ENCODE data around the gene TM7SF3. TPM values are rescaled to one million over a fixed set of nuclear protein-coding genes. Genes with fewer than 3 reads are reported as not detected.

The TM7SF3 gene
- total and polyA plus RNA-seq, 2 donors (not counting 3 experiments of a cell fraction or from before 2014, with no cell fraction given), result 54.8 to 70.7 TPM

GRCh38 chr12:26966842-26967241, 47.3 kb downstream of the TM7SF3 start:
- intact Hi-C loops (cut with micrococcal nuclease), result no loop called here
- Histone ChIP-seq H3K27me3 (ENCODE audit: control insufficient read depth in 2 of 2, insufficient read depth in 2 of 2, low read length in 2 of 2) (no peaks in the 10 kb centered on the region), H4K20me1 (replicated peaks; ENCODE audit: control insufficient read depth, extremely low read depth, insufficient read depth, low read length) (peaks cover 3% of the 10 kb centered on the region), H3K9ac (replicated peaks; ENCODE audit: extremely low read depth, insufficient read depth, low read length) (no peak overlapping the region), H3K36me3 (ENCODE audit: control insufficient read depth in 2 of 2, extremely low read depth in 1 of 2, insufficient read depth in 2 of 2, low read length in 2 of 2) (peaks cover 0 to 10% of the 10 kb centered on the region in 2 experiments), H3K9me1 (replicated peaks; ENCODE audit: control insufficient read depth, extremely low read depth, insufficient read depth, low read length) (no peaks in the 10 kb centered on the region), H3K4me3 (replicated peaks in 1 of 3; ENCODE audit: insufficient read depth in 1 of 3, low read depth in 1 of 3, low read length in 3 of 3) (no peak overlapping the region), H3K9me3 (replicated peaks; ENCODE audit: control insufficient read depth, insufficient read depth, low read length) (no peaks in the 10 kb centered on the region), H3K4me1 (ENCODE audit: control insufficient read depth, extremely low read depth, insufficient read depth, low read length) (no peaks in the 10 kb centered on the region), H3K27ac (ENCODE audit: insufficient read depth, low read depth, low read length) (no peak overlapping the region), H3K79me2 (ENCODE audit: control insufficient read depth, insufficient read depth, low read length) (no peaks in the 10 kb centered on the region), H3K4me2 (ENCODE audit: insufficient read depth, low read length) (no peak overlapping the region), H2AFZ (ENCODE audit: low read depth, low read length) (no peak overlapping the region)
- no TSS peak for BruUV-seq (replicated peaks)
- DNase-seq (ENCODE audit: low read depth, low spot score) (no peak), FAIRE-seq (no peak)
- ChIA-PET CTCF (no interaction called here), POLR2A (no interaction called here)
- TF ChIP-seq JUN (IDR thresholded peaks at IDR 0.05; ENCODE audit: borderline replicate concordance, insufficient read depth, insufficient read length, low read depth) (no peak), GATA2 (IDR thresholded peaks at IDR 0.05; ENCODE audit: insufficient read depth, insufficient read length, low read depth, low read length) (no peak), MYC (IDR thresholded peaks at IDR 0.05; ENCODE audit: low read depth, low read length) (no peak), EZH2 (IDR thresholded peaks at IDR 0.05; ENCODE audit: borderline replicate concordance, low read depth, low read length, severe bottlenecking) (no peak), FOS (IDR thresholded peaks at IDR 0.05; ENCODE audit: borderline replicate concordance, insufficient read depth, low read length) (no peak), CTCF (IDR thresholded peaks at IDR 0.05; ENCODE audit: extremely low read depth in 1 of 2, insufficient read depth in 1 of 2, low read depth in 1 of 2, low read length in 2 of 2) (no peak), POLR2AphosphoS5 (IDR thresholded peaks at IDR 0.05; ENCODE audit: insufficient read depth, low read depth, low read length) (no peak), POLR2A (IDR thresholded peaks at IDR 0.05; ENCODE audit: low read depth, low read length) (no peak)
- TF ChIP-seq, protein P1, sequence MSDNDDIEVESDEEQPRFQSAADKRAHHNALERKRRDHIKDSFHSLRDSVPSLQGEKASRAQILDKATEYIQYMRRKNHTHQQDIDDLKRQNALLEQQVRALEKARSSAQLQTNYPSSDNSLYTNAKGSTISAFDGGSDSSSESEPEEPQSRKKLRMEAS (IDR thresholded peaks at IDR 0.05; ENCODE audit: insufficient read depth, insufficient read length), result no peak
- dilution Hi-C loops (cut with MboI; ENCODE audit: extremely low pct_ligation_motif_present, low sequenced_read_pairs), result no loop called here

Data from endothelial cell of umbilical vein (primary cell).